Suppressor macrophage treated with lipopolysaccharide for 4 hours (primary cell): ENCODE data around the gene SNX6.
"Not testable (repeated sequence)": the region's sequence is repeated elsewhere in the genome, so short reads cannot be mapped to it uniquely, and the experiment has no call there.

ENCODE experiments used
- DNase-seq: peaks from one replicate; pipeline ENCODE4 v3.0.0-alpha.2; 2020

The SNX6 gene

DNA sequence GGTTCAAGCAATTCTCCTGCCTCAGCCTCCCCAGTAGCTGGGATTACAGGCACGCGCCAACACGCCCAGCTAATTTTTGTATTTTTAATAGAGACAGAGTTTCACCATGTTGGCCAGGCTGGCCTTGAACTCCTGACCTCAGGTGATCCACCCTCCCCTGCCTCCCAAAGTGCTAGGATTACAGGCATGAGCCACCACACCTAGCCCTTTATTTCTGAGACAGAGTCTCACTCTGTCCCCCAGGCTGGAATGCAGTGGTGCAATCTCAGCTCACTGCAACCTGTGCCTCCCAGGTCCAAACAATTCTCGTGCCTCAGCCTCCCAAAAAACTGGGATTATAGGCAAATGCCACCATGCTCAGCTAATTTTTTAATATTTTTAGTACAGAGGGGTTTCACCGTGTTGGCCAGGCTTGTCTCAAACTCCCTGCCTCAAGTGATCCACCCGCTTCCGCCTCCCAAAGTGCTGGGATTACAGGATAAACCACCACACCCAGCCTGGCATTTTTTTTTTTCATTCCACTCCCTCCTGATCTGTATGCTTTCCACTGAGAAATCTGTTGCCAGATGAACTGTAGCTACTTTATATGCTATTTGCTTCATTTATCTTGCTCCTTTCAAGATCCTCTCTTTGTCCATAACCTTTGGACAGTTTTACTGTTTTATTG lies 109.5 kb downstream of the SNX6 start:
- DNase-seq = not testable (repeated sequence)
